Upper lobe of left lung (tissue), 6 donors: Measurements from ENCODE around the gene TRHDE. TPM values are rescaled to one million over a fixed set of nuclear protein-coding genes. Genes with fewer than 3 reads are reported as not detected.

Source experiments
- ATAC-seq, 2 donors: fragments of 200-7000 bp; cut with Tn5 transposase; one replicate each; pipeline ENCODE4 v1.9.1; 2022; ENCODE audit warnings: mild to moderate bottlenecking in 2 of 2, moderate library complexity in 2 of 2; ENCODE audit not compliant: low FRiP score in 2 of 2
- DNase-seq, 2 donors: peaks; one replicate each; pipeline ENCODE4 v3.0.0-alpha.2; 2019 to 2020
- H3K27ac ChIP-seq, 4 donors: fragments of 200-600 bp; sonication (generic); one replicate each; pipeline ENCODE4 v1.5.1; 2016 to 2019
- H3K27me3 ChIP-seq, 4 donors: fragments of 200-600 bp; sonication (generic); one replicate each; pipeline ENCODE4 v1.5.1; 2017 to 2019
- H3K36me3 ChIP-seq, 4 donors: fragments of 200-600 bp; sonication (generic); one replicate each; pipeline ENCODE4 v1.5.1; 2016 to 2019
- H3K4me1 ChIP-seq, 4 donors: fragments of 200-600 bp; sonication (generic); one replicate each; pipeline ENCODE4 v1.5.1; 2018 to 2019
- H3K4me3 ChIP-seq, 4 donors: fragments of 200-600 bp; sonication (generic); one replicate each; pipeline ENCODE4 v1.5.1; 2017 to 2019; ENCODE audit warnings: mild to moderate bottlenecking in 2 of 4, moderate library complexity in 1 of 4
- H3K9me3 ChIP-seq, 4 donors: fragments of 200-600 bp; sonication (generic); one replicate each; pipeline ENCODE4 v1.5.1; 2018 to 2019
- CTCF ChIP-seq, 6 experiments: fragments of 450-650 bp in 4 of 6; fragments of 200-600 bp in 2 of 6; sonication (generic) in 2 of 6; IDR thresholded peaks; one replicate each; pipeline ENCODE4 v1.5.1; 2016 to 2019; ENCODE audit warnings: antibody characterized with exemption in 6 of 6
- EP300 ChIP-seq, 4 donors: sonication (generic); formaldehyde crosslinking; IDR thresholded peaks; one replicate each; pipeline ENCODE4 v1.5.1; 2017; ENCODE audit warnings: antibody characterized with exemption in 4 of 4, control low read depth in 2 of 4
- POLR2A ChIP-seq, 4 donors: fragments of 450-650 bp; IDR thresholded peaks; one replicate each; pipeline ENCODE4 v1.5.1; 2016 to 2017; ENCODE audit warnings: antibody characterized with exemption in 4 of 4, mild to moderate bottlenecking in 2 of 4
- POLR2AphosphoS5 ChIP-seq, 2 donors: sonication (generic); formaldehyde crosslinking; IDR thresholded peaks; one replicate each; pipeline ENCODE4 v1.5.1; 2017; ENCODE audit warnings: antibody characterized with exemption in 2 of 2
- WGBS, 2 donors: methylation state at CpG; one replicate each; pipeline ENCODE4 v1.1.5; 2017 to 2018; 5-methylcytosine and 5-hydroxymethylcytosine counted together
- total RNA-seq, 6 donors: library from RNA; depleted of rRNA in 4 of 6; stranded (reverse); fragments of >200 nt in 4 of 6; gene quantifications; one replicate each; pipeline versions ENCODE4 v1.1.0 to v1.2.1, GENCODE V29; 2016 to 2021
- donor health status: DM: no; HTN: no; CAD: no; lungs with moderate emphysema.
- donor health status: DM: no; HTN: yes; CAD: no; lungs with severe emphysema.

The TRHDE gene
- total RNA-seq, 6 donors from 2014 or later: 2.9 to 21.0 (median 14.3) TPM

GRCh38 chr12:72521326-72521725, 249.2 kb downstream of the TRHDE start:
- Histone ChIP-seq H3K4me1 (no peaks in the 10 kb centered on the region), H3K9me3 (no peaks in the 10 kb centered on the region), H3K27me3 (no peaks in the 10 kb centered on the region), H3K27ac (no peak overlapping the region), H3K36me3 (no peaks in the 10 kb centered on the region), H3K4me3 (no peak overlapping the region)
- DNase-seq: no peak
- no peak for TF ChIP-seq POLR2A (IDR thresholded peaks at IDR 0.05)
- TF ChIP-seq POLR2AphosphoS5 (IDR thresholded peaks at IDR 0.05): no peak
- no peak for TF ChIP-seq EP300 (IDR thresholded peaks at IDR 0.05)
- TF ChIP-seq CTCF (IDR thresholded peaks at IDR 0.05): no peak
- WGBS, 2 donors: 85 to 90% methylated on average over 3 of the region's 3 CpGs
- ATAC-seq: no peak

GRCh38 chr12:72522411-72522810, 250.2 kb downstream of the TRHDE start:
- no peaks in the 10 kb centered on the region for H3K36me3 ChIP-seq
- H3K9me3 ChIP-seq: no peaks in the 10 kb centered on the region
- H3K4me1 ChIP-seq: no peaks in the 10 kb centered on the region
- no peak overlapping the region for H3K27ac ChIP-seq
- TF ChIP-seq POLR2AphosphoS5 (IDR thresholded peaks at IDR 0.05): no peak
- no peak for TF ChIP-seq POLR2A (IDR thresholded peaks at IDR 0.05)
- TF ChIP-seq CTCF (IDR thresholded peaks at IDR 0.05): no peak
- TF ChIP-seq EP300 (IDR thresholded peaks at IDR 0.05): no peak
- H3K27me3 ChIP-seq: no peaks in the 10 kb centered on the region
- no peak overlapping the region for H3K4me3 ChIP-seq
- ATAC-seq (no peak), DNase-seq (no peak)
- 44 to 62% methylated on average over 1 of the region's 1 CpG for WGBS, 2 donors

GRCh38 chr12:72523754-72524153, 251.6 kb downstream of the TRHDE start:
- Histone ChIP-seq H3K4me1 (no peaks in the 10 kb centered on the region), H3K9me3 (no peaks in the 10 kb centered on the region), H3K4me3 (no peak overlapping the region), H3K27me3 (no peaks in the 10 kb centered on the region), H3K36me3 (no peaks in the 10 kb centered on the region), H3K27ac (no peak overlapping the region)
- ATAC-seq: no peak
- DNase-seq: no peak
- TF ChIP-seq CTCF (IDR thresholded peaks at IDR 0.05) (no peak), EP300 (IDR thresholded peaks at IDR 0.05) (no peak), POLR2A (IDR thresholded peaks at IDR 0.05) (no peak), POLR2AphosphoS5 (IDR thresholded peaks at IDR 0.05) (no peak)
- 12 to 28% methylated on average over 3 of the region's 3 CpGs for WGBS, 2 donors

GRCh38 chr12:72535212-72535990, 263.2 kb downstream of the TRHDE start:
- ATAC-seq (no peak), DNase-seq (no peak)
- TF ChIP-seq POLR2A (IDR thresholded peaks at IDR 0.05) (no peak), POLR2AphosphoS5 (IDR thresholded peaks at IDR 0.05) (no peak), CTCF (IDR thresholded peaks at IDR 0.05) (no peak)
- 71 to 84% methylated on average over 1 of the region's 1 CpG for WGBS, 2 donors
- no peak overlapping the region for H3K4me3 ChIP-seq
- H3K27ac ChIP-seq: no peak overlapping the region
- H3K27me3 ChIP-seq: no peaks in the 10 kb centered on the region
- H3K9me3 ChIP-seq: no peaks in the 10 kb centered on the region
- no peaks in the 10 kb centered on the region for H3K36me3 ChIP-seq
- no peaks in the 10 kb centered on the region for H3K4me1 ChIP-seq

- Histone ChIP-seq H3K36me3 (no peaks in the 10 kb centered on the region), H3K4me1 (no peaks in the 10 kb centered on the region), H3K4me3 (no peak overlapping the region), H3K27ac (no peak overlapping the region), H3K27me3 (no peaks in the 10 kb centered on the region), H3K9me3 (no peaks in the 10 kb centered on the region)
- DNase-seq: no peak
- WGBS, 2 donors: 53 to 70% methylated on average over 1 of the region's 1 CpG
- no peak for TF ChIP-seq POLR2A (IDR thresholded peaks at IDR 0.05)
- no peak for TF ChIP-seq EP300 (IDR thresholded peaks at IDR 0.05)
- no peak for TF ChIP-seq CTCF (IDR thresholded peaks at IDR 0.05)
- no peak for TF ChIP-seq POLR2AphosphoS5 (IDR thresholded peaks at IDR 0.05)
- no peak for ATAC-seq
Observed at GRCh38 chr12:72540811-72541210, 268.6 kb downstream of the TRHDE start.
